Kidney epithelial cell (primary cell): ENCODE results near the gene KCP. TPM values are rescaled to one million over a fixed set of nuclear protein-coding genes. Genes with fewer than 3 reads are reported as not detected.

Experiments
- DNase-seq: peaks from one replicate; pipeline ENCODE4 v3.0.0-alpha.2; 2010; ENCODE audit warnings: low read depth
- H3K27me3 ChIP-seq: 2 replicates; pipeline ENCODE4 v1.6.0; 2011; ENCODE audit warnings: low read length; ENCODE audit not compliant: control insufficient read depth, insufficient read depth
- H3K36me3 ChIP-seq: 2 replicates; pipeline ENCODE4 v1.5.1; 2011; ENCODE audit warnings: low read length; ENCODE audit not compliant: control insufficient read depth, insufficient read depth
- H3K4me3 ChIP-seq: 2 replicates; pipeline ENCODE4 v1.5.1; 2011; ENCODE audit warnings: low read depth, mild to moderate bottlenecking, control low read depth, low read length
- total RNA-seq: library from RNA; depleted of rRNA; stranded (reverse); fragments of >200 nt; gene quantifications from 2 replicates; pipeline ENCODE4 v1.2.3, GENCODE V29; 2015
- TF ChIP-seq, protein P1 (sequence below): IDR thresholded peaks from 2 replicates; pipeline ENCODE4 v1.5.1; 2011; ENCODE audit warnings: mild to moderate bottlenecking, moderate library complexity, low read length, control low read depth, inconsistent platforms; ENCODE audit not compliant: insufficient read depth, poor library complexity, severe bottlenecking

Gene KCP
- total RNA-seq, 1 donor from 2014 or later = 1.3 TPM

DNA sequence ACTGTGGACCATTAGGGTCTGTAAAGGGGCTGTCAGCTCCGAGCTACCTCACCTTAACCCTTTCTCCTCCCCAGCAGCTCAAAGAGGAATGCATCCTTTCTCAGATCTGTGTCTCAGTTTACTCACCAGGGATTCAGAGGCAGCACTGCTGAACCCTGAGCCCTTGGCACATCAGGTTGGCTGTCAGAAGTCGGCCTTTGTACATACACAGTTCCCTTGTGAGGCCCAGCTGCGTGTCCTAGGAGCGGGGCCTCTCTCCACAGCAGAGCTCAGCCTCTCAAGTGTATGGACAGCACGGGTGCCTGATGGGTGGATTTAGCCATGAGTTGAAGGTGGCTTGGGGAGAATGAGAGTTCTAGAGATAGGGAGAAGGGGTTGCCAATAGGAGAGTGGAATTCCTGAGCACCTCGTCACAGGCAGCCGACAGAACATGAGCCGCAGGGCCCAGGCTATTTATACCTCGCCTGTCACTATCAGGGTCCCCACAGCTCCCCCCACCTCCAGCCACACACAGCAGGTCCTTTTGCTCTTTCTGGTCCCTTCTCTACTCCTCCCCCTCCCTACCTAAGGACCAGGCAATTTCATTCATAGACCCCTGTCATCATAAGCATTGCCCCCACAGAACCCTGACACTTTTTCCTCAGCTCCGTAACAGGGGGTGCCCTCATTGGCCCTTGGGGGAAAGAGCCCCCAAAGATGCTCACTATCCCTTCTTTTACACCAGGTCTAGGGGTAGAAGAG lies 82.4 kb downstream of the KCP start:
- H3K36me3 ChIP-seq = no peaks in the 10 kb centered on the region
- H3K4me3 ChIP-seq = no peak overlapping the region
- no peak for DNase-seq
- no peaks in the 10 kb centered on the region for H3K27me3 ChIP-seq
- TF ChIP-seq, protein P1, sequence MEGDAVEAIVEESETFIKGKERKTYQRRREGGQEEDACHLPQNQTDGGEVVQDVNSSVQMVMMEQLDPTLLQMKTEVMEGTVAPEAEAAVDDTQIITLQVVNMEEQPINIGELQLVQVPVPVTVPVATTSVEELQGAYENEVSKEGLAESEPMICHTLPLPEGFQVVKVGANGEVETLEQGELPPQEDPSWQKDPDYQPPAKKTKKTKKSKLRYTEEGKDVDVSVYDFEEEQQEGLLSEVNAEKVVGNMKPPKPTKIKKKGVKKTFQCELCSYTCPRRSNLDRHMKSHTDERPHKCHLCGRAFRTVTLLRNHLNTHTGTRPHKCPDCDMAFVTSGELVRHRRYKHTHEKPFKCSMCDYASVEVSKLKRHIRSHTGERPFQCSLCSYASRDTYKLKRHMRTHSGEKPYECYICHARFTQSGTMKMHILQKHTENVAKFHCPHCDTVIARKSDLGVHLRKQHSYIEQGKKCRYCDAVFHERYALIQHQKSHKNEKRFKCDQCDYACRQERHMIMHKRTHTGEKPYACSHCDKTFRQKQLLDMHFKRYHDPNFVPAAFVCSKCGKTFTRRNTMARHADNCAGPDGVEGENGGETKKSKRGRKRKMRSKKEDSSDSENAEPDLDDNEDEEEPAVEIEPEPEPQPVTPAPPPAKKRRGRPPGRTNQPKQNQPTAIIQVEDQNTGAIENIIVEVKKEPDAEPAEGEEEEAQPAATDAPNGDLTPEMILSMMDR = no peak

DNA sequence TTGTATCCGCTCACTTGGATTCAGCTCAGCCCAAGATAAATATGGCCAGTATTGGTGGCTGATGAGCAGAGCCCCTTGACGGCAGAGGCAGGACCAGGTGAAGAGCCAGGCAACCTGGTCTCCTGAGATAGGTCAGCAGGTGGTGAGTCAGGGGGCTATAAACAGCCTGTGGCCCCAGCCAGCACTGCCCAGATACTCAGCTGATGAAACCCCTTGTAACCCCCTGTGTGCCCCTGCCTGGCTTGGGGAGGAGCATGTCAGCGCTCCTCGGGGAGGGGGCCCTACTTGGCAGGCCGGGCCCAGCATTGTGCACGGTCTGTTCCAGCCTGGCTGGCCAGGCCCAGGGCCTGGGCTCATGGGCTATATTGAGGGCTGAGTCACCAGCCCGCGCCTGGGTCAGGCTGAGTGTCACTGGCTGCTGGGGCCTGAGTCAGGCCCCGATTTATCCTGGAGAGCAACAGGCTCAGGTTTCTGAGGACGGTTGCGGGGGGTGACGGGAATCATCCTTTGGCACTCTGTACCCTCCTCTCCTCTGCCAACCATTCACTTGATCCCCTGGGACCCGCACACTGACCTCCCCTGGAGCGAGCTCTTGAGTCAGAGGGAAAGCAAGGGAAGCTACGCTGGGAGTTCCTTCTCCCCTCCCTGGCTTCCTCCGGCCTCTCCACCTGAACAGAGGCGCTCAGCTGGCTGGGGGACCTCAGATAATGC lies 83.1 kb downstream of the KCP start:
- TF ChIP-seq, protein P1 = no peak
- DNase-seq = no peak
- H3K27me3 ChIP-seq = no peaks in the 10 kb centered on the region
- no peaks in the 10 kb centered on the region for H3K36me3 ChIP-seq
- H3K4me3 ChIP-seq = no peak overlapping the region

DNA sequence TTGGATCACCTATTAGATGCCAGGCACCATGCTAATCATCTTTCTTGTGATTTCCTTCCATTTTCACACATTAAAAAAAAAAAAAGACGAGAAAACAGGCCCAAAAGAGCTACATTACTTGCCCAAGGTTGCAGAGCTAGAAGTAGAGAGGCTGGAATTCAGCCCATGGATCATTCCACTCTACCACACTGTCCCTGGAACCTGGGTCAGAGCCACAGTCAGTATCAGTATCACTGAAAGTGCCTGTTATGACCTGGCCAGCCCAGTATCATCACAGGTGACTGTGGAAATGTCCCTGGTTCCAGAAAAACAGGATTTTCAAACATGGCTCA lies 83.6 kb downstream of the KCP start:
- TF ChIP-seq, protein P1 = no peak
- Histone ChIP-seq H3K4me3 (no peak overlapping the region), H3K27me3 (no peaks in the 10 kb centered on the region), H3K36me3 (no peaks in the 10 kb centered on the region)
- DNase-seq = no peak

Other genes with a start within 250 kb of the KCP start
- 0.17 and 0.68 TPM in 2 replicates for gene GARIN1A, start 238.4 kb downstream of the KCP start, total RNA-seq
- 198 and 210 TPM in 2 replicates for gene CALU, start 171.3 kb downstream of the KCP start, total RNA-seq
- not detected in 2 replicates for gene OPN1SW, start 134.9 kb downstream of the KCP start, total RNA-seq
- 7.1 and 7.2 TPM in 2 replicates for gene CCDC136, start 118.7 kb downstream of the KCP start, total RNA-seq
- 243 and 267 TPM in 2 replicates for gene FLNC, start 80.3 kb downstream of the KCP start, total RNA-seq
- gene ATP6V1F, start 47.9 kb downstream of the KCP start, total RNA-seq = 211 and 225 TPM in 2 replicates
- 19.9 TPM in 2 replicates for gene IRF5, start 27.2 kb upstream of the KCP start, total RNA-seq
- 49.6 and 50.8 TPM in 2 replicates for gene TNPO3, start 144.4 kb upstream of the KCP start, total RNA-seq
- gene TSPAN33, start 234.0 kb upstream of the KCP start, total RNA-seq = 18.0 and 22.2 TPM in 2 replicates